Smooth muscle cell (in vitro differentiated cells): ENCODE measurements around the gene COG2. TPM values are rescaled to one million over a fixed set of nuclear protein-coding genes. Genes with fewer than 3 reads are reported as not detected.

Experiments
- DNase-seq: peaks from one replicate; lab custom pipeline; 2025; ENCODE audit not compliant: unreplicated experiment; lab: John Stamatoyannopoulos, UW
- H2AFZ ChIP-seq: fragments of 200-600 bp; sonication (generic); 2 replicates; pipeline ENCODE4 v1.6.0; 2016; ENCODE audit warnings: antibody characterized with exemption, low read depth, mild to moderate bottlenecking
- H3F3A ChIP-seq: fragments of 200-600 bp; sonication (generic); 2 replicates; pipeline ENCODE4 v1.6.0; 2017; ENCODE audit warnings: antibody characterized with exemption, low read depth
- H3K27ac ChIP-seq: fragments of 200-600 bp; sonication (generic); 2 replicates; pipeline ENCODE4 v1.5.1; 2016; ENCODE audit warnings: low read depth, mild to moderate bottlenecking
- H3K27me3 ChIP-seq: fragments of 200-600 bp; sonication (generic); 2 replicates; pipeline ENCODE4 v1.6.1; 2016; ENCODE audit warnings: low read depth, mild to moderate bottlenecking
- H3K36me3 ChIP-seq: fragments of 200-600 bp; sonication (generic); 2 replicates; pipeline ENCODE4 v1.5.1; 2016; ENCODE audit warnings: low read depth
- H3K4me1 ChIP-seq: fragments of 200-600 bp; sonication (generic); 2 replicates; pipeline ENCODE4 v1.5.1; 2016; ENCODE audit warnings: low read depth
- H3K4me2 ChIP-seq: fragments of 200-600 bp; sonication (generic); 2 replicates; pipeline ENCODE4 v1.6.0; 2016; ENCODE audit warnings: mild to moderate bottlenecking
- H3K4me3 ChIP-seq: fragments of 200-600 bp; sonication (generic); 2 replicates; pipeline ENCODE4 v1.5.1; 2016; ENCODE audit warnings: mild to moderate bottlenecking
- H3K79me2 ChIP-seq: fragments of 200-600 bp; sonication (generic); 2 replicates; pipeline ENCODE4 v1.6.0; 2016; ENCODE audit warnings: low read depth, mild to moderate bottlenecking
- H3K9ac ChIP-seq: fragments of 200-600 bp; sonication (generic); 2 replicates; pipeline ENCODE4 v1.6.0; 2016; ENCODE audit warnings: low read depth
- H3K9me3 ChIP-seq: fragments of 200-600 bp; sonication (generic); replicated peaks from 2 replicates; pipeline ENCODE4 v1.5.1; 2016; ENCODE audit warnings: low read depth
- H4K20me1 ChIP-seq: fragments of 200-600 bp; sonication (generic); 2 replicates; pipeline ENCODE4 v1.6.0; 2016; ENCODE audit warnings: low read depth
- WGBS: methylation state at CpG from one replicate; pipeline ENCODE4 v1.1.7; 2016; ENCODE audit warnings: low lambda C conversion rate; 5-methylcytosine and 5-hydroxymethylcytosine counted together
- polyA plus RNA-seq: library from polyadenylated mRNA; unstranded; fragments of >200 nt; fragmentation: Nextera tagmentation; extraction: Ambion mirVana; gene quantifications from 2 replicates; pipeline ENCODE4 v1.2.1, GENCODE V29; 2016
- total RNA-seq: library from RNA; depleted of rRNA; stranded (reverse); fragments of >200 nt; gene quantifications from 2 replicates; pipeline ENCODE4 v1.2.3, GENCODE V29; 2014
- TF ChIP-seq, protein P1 (sequence below): fragments of 200-600 bp; sonication (generic); IDR thresholded peaks from 2 replicates; pipeline ENCODE4 v1.5.1; 2017; ENCODE audit warnings: borderline replicate concordance, mild to moderate bottlenecking, antibody characterized with exemption; ENCODE audit not compliant: insufficient read depth, poor library complexity, severe bottlenecking

The COG2 gene
- total and polyA plus RNA-seq, 2 experiments from 2014 or later, result 16.5 to 23.8 TPM

DNA sequence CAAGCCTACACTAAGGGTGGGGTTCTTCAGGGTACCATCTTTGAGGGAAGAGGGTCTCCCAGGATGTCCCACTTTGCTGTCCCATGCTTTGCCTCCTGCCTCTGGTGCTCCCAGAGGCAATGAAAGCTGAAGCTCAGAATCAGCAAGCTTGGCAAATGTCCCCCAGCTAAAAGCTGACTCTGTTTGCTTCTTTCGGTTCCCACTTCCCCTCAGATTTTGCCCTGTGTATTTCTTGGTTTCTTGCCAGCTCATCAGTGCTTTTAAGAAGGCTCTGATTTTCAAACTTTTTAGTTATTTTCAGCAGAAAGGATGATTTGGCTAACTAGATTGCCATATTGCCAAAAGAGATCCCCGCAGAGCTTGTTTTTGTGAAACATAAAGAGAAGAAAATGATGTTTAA, 33.1 kb upstream of the COG2 start:
- H3K4me3 ChIP-seq, result no peak overlapping the region
- H3F3A ChIP-seq, result no peaks in the 10 kb centered on the region
- TF ChIP-seq, protein P1, sequence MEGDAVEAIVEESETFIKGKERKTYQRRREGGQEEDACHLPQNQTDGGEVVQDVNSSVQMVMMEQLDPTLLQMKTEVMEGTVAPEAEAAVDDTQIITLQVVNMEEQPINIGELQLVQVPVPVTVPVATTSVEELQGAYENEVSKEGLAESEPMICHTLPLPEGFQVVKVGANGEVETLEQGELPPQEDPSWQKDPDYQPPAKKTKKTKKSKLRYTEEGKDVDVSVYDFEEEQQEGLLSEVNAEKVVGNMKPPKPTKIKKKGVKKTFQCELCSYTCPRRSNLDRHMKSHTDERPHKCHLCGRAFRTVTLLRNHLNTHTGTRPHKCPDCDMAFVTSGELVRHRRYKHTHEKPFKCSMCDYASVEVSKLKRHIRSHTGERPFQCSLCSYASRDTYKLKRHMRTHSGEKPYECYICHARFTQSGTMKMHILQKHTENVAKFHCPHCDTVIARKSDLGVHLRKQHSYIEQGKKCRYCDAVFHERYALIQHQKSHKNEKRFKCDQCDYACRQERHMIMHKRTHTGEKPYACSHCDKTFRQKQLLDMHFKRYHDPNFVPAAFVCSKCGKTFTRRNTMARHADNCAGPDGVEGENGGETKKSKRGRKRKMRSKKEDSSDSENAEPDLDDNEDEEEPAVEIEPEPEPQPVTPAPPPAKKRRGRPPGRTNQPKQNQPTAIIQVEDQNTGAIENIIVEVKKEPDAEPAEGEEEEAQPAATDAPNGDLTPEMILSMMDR, result no peak
- no peak overlapping the region for H3K27ac ChIP-seq
- WGBS, result 89% methylated on average over 2 of the region's 2 CpGs
- no peaks in the 10 kb centered on the region for H3K4me1 ChIP-seq
- H3K27me3 ChIP-seq, result peaks cover 16% of the 10 kb centered on the region
- H4K20me1 ChIP-seq, result no peaks in the 10 kb centered on the region
- H3K4me2 ChIP-seq, result no peak overlapping the region
- H3K9me3 ChIP-seq, result no peaks in the 10 kb centered on the region
- H3K9ac ChIP-seq, result no peak overlapping the region
- H3K36me3 ChIP-seq, result no peaks in the 10 kb centered on the region
- no peak overlapping the region for H2AFZ ChIP-seq
- no peaks in the 10 kb centered on the region for H3K79me2 ChIP-seq
- DNase-seq, result no peak

- H4K20me1 ChIP-seq, result no peaks in the 10 kb centered on the region
- H3K9me3 ChIP-seq, result no peaks in the 10 kb centered on the region
- no peak overlapping the region for H2AFZ ChIP-seq
- TF ChIP-seq, protein P1, result no peak
- H3K4me1 ChIP-seq, result no peaks in the 10 kb centered on the region
- H3K4me2 ChIP-seq, result no peak overlapping the region
- no peak for DNase-seq
- H3K27me3 ChIP-seq, result peaks cover 16% of the 10 kb centered on the region
- H3K27ac ChIP-seq, result no peak overlapping the region
- H3K79me2 ChIP-seq, result no peaks in the 10 kb centered on the region
- no peak overlapping the region for H3K4me3 ChIP-seq
- no peak overlapping the region for H3K9ac ChIP-seq
- WGBS, result 81% methylated on average over 1 of the region's 1 CpG
- no peaks in the 10 kb centered on the region for H3K36me3 ChIP-seq
- no peaks in the 10 kb centered on the region for H3F3A ChIP-seq
Measured at GRCh38 chr1:230610589-230610988, 31.7 kb upstream of the COG2 start.

DNA sequence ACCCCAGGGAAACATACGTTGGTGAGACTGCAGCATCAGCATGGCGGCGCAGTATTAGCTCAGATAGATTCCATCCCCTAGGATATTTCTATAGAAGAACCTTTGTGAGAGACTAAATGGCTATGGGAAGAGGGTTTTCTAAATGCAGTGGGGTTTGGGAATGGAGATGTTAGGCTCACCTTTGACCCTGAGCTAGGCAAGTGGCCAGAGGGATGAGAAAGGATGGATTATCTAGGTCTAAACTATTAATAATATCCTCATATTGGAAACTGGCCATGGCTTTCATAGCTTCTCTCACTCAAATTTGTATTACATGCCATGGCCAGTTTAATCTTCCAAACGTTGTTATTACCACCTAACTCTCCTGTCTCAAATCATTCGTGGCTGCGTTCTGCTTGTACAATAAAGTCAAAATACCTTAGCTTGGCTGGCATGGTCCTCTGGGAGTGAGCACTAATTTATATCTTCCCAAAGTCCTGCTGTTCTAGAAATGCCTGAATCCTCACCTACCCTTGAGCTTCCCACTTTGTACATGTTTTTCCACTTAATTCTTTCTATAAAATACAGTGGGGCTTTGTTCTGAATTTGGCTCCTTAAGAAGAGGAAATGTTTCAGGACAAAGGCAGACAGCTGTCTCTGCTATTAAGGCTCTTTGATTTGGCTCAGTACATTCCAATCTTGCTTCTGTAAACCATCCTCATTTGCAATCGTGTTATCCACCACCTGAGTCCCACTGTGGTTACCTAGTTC, 31.0 kb upstream of the COG2 start:
- Histone ChIP-seq H3K36me3 (no peaks in the 10 kb centered on the region), H4K20me1 (no peaks in the 10 kb centered on the region), H3K4me2 (no peak overlapping the region), H3K27ac (no peak overlapping the region), H3K79me2 (no peaks in the 10 kb centered on the region), H3K9ac (no peak overlapping the region), H3K4me1 (no peaks in the 10 kb centered on the region), H3F3A (no peaks in the 10 kb centered on the region), H2AFZ (no peak overlapping the region), H3K4me3 (no peak overlapping the region), H3K27me3 (peaks cover 16% of the 10 kb centered on the region), H3K9me3 (no peaks in the 10 kb centered on the region)
- WGBS, result 84% methylated on average over 7 of the region's 7 CpGs
- TF ChIP-seq, protein P1, result no peak
- DNase-seq, result no peak

GRCh38 chr1:230611878-230612235, 30.4 kb upstream of the COG2 start:
- 69% methylated on average over 1 of the region's 1 CpG for WGBS
- Histone ChIP-seq H2AFZ (no peak overlapping the region), H3K36me3 (no peaks in the 10 kb centered on the region), H3F3A (no peaks in the 10 kb centered on the region), H3K4me3 (no peak overlapping the region), H3K79me2 (no peaks in the 10 kb centered on the region), H3K27me3 (peaks cover 16% of the 10 kb centered on the region), H3K9ac (no peak overlapping the region), H3K9me3 (no peaks in the 10 kb centered on the region), H3K4me2 (no peak overlapping the region), H3K27ac (no peak overlapping the region), H4K20me1 (no peaks in the 10 kb centered on the region), H3K4me1 (no peaks in the 10 kb centered on the region)
- DNase-seq, result no peak
- TF ChIP-seq, protein P1, result no peak
